GM18508 (cell line): ENCODE results near the gene PTPA.
A peak's percentile ranks its signal among the peaks of the same experiment; 100 is the strongest.

Source experiments
- ATAC-seq: cut with Tn5 transposase; IDR thresholded peaks from one replicate; pipeline ENCODE4 v1.9.1; 2021; ENCODE audit warnings: moderate number of reproducible peaks; ENCODE audit not compliant: insufficient read depth, unreplicated experiment

PTPA gene

GRCh38 chr9:129133082-129133481 is 21.9 kb downstream of the PTPA start:
- no peak for ATAC-seq

GRCh38 chr9:129135476-129135875 is 24.3 kb downstream of the PTPA start:
- no peak for ATAC-seq

GRCh38 chr9:129136446-129137035 is 25.3 kb downstream of the PTPA start:
- no peak for ATAC-seq

GRCh38 chr9:129137292-129138143 is 26.3 kb downstream of the PTPA start:
- no peak for ATAC-seq

- no peak for ATAC-seq
Observed at GRCh38 chr9:129138144-129138462, 26.9 kb downstream of the PTPA start.

- no peak for ATAC-seq
Observed at GRCh38 chr9:129138476-129139232, 27.4 kb downstream of the PTPA start.

GRCh38 chr9:129139233-129139992 is 28.2 kb downstream of the PTPA start:
- ATAC-seq: no peak

GRCh38 chr9:129139993-129140396 is 28.8 kb downstream of the PTPA start:
- ATAC-seq: peak; percentile 43

- peak; percentile 2 for ATAC-seq
Observed at GRCh38 chr9:129140397-129141065, 29.3 kb downstream of the PTPA start.

GRCh38 chr9:129141066-129142041 is 30.1 kb downstream of the PTPA start:
- ATAC-seq: no peak

GRCh38 chr9:129142138-129142935 is 31.1 kb downstream of the PTPA start:
- no peak for ATAC-seq

GRCh38 chr9:129143031-129143927 is 32.1 kb downstream of the PTPA start:
- no peak for ATAC-seq

GRCh38 chr9:129145316-129145715 is 34.1 kb downstream of the PTPA start:
- ATAC-seq: no peak

GRCh38 chr9:129145841-129146292 is 34.7 kb downstream of the PTPA start:
- ATAC-seq: no peak

GRCh38 chr9:129146441-129146941 is 35.3 kb downstream of the PTPA start:
- ATAC-seq: no peak

GRCh38 chr9:129148463-129149204 is 37.4 kb downstream of the PTPA start:
- no peak for ATAC-seq
